ENCODE measurements around the gene RMDN3. TPM values are rescaled to one million over a fixed set of nuclear protein-coding genes. Genes with fewer than 3 reads are reported as not detected.
A peak's percentile ranks its signal among the peaks of the same experiment; 100 is the strongest.

RMDN3 gene
- total and polyA plus RNA-seq, 2 of the 13 experiments (the other 11 are each of a cell fraction or from before 2014, with no cell fraction given) = 16.8 to 19.5 TPM

DNA sequence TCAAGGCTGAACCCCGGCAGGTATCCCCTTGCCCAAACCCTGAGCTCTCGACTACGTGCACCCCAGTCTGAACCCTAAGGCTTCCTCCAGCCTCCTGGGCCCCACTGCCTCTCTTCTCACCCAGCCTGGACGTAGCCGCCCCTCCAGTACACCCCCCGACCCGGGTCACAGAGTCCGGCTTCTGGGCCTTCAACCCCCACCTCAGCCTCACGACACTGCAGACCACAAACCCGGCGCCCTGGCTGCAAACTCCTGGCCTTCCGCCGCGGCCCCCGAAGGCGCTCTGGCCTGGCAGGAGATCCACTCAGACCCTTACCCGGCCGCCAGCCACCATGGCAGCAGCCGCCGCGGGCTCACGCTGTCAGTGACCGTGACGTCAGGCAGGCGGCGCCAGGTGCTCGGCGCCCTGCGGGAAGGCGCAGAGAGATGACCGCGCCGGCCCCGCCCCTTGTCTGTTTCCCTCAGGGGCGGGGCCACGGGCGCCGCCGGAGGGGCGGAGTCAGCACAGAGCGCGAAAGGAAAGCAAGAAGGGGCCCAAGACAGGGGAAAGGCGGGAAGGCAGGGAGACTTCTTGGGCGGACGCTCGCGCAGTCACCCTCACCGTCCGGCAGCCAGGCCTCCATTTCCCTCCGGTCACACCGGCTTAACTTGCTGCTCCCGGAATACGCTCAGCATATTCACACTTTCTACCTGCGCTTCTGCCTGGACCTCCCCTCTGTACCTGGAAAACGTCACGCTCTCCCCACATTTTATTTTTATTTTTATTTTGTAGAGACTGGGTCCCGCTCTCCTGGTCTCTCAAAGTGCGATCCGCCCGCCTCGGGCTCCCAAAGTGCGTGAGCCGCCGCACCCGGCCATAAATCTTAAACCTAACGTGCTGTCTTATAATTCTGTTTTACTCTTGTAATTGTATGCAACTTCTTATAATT, at the start of gene RMDN3 (continued):
- TF ChIP-seq ZNF207 (IDR thresholded peaks at IDR 0.05; ENCODE audit: borderline replicate concordance) (no peak), GABPA (IDR thresholded peaks at IDR 0.05; ENCODE audit: low read depth, low read length) (no peak), GABPA (CRISPR knock-in tag; IDR thresholded peaks at IDR 0.05; ENCODE audit: low read depth) (no peak; the same call in 1 of the 2 replicates), KDM5B (CRISPR knock-in tag; IDR thresholded peaks at IDR 0.05; ENCODE audit: borderline replicate concordance) (no peak), PHF20 (CRISPR knock-in tag; IDR thresholded peaks at IDR 0.05) (peak; percentile 92), ZBTB1 (CRISPR knock-in tag; IDR thresholded peaks at IDR 0.05; ENCODE audit: borderline replicate concordance) (no peak), SALL2 (CRISPR knock-in tag; IDR thresholded peaks at IDR 0.05) (no peak), TMF1 (CRISPR knock-in tag; IDR thresholded peaks at IDR 0.05; ENCODE audit: low read depth) (no peak), NRL (CRISPR knock-in tag; IDR thresholded peaks at IDR 0.05; ENCODE audit: borderline replicate concordance) (no peak; the same call in 1 of the 2 replicates), SATB2 (CRISPR knock-in tag; IDR thresholded peaks at IDR 0.05) (no peak), ZNF670 (CRISPR knock-in tag; IDR thresholded peaks at IDR 0.05; ENCODE audit: borderline replicate concordance) (peak; percentile 94; the same call in 1 of the 2 replicates), SAFB2 (CRISPR knock-in tag; IDR thresholded peaks at IDR 0.05; ENCODE audit: borderline replicate concordance, low read depth) (peak; percentile 41; the same call in 1 of the 2 replicates), MXI1 (IDR thresholded peaks at IDR 0.05; ENCODE audit: borderline replicate concordance, low read depth, low read length) (peak; percentile 98), ZNF777 (CRISPR knock-in tag; IDR thresholded peaks at IDR 0.05) (no peak; the same call in none of the 2 replicates), ZNF121 (CRISPR knock-in tag; IDR thresholded peaks at IDR 0.05) (no peak), RNF2 (conservative IDR thresholded peaks at IDR 0.05; ENCODE audit: low read depth) (no peak), ZMYM2 (CRISPR knock-in tag; IDR thresholded peaks at IDR 0.05) (no peak), ZNF567 (CRISPR knock-in tag; IDR thresholded peaks at IDR 0.05; ENCODE audit: borderline replicate concordance) (no peak), NCOA5 (CRISPR knock-in tag; IDR thresholded peaks at IDR 0.05) (no peak), ZMAT3 (CRISPR knock-in tag; conservative IDR thresholded peaks at IDR 0.05) (peak; percentile 65; the same call in 1 of the 2 replicates), HCFC1 (IDR thresholded peaks at IDR 0.05; ENCODE audit: low read depth, low read length) (peak; percentile 72)
- TF ChIP-seq, protein P1, sequence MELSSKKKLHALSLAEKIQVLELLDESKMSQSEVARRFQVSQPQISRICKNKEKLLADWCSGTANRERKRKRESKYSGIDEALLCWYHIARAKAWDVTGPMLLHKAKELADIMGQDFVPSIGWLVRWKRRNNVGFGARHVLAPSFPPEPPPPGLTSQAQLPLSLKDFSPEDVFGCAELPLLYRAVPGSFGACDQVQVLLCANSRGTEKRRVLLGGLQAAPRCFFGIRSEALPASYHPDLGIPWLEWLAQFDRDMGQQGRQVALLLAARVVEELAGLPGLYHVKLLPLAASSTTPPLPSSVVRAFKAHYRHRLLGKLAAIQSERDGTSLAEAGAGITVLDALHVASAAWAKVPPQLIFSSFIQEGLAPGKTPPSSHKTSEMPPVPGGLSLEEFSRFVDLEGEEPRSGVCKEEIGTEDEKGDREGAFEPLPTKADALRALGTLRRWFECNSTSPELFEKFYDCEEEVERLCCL (CRISPR knock-in tag; IDR thresholded peaks at IDR 0.05; ENCODE audit: borderline replicate concordance) = no peak
- TF ChIP-seq, protein P2, sequence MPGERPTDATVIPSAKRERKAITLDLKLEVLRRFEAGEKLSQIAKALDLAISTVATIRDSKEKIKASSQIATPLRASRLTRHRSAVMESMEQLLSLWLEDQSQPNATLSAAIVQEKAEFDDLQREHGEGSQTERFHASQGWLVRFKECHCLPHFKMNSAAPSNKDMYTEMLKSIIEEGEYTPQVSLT (CRISPR knock-in tag; IDR thresholded peaks at IDR 0.05; ENCODE audit: borderline replicate concordance, low read depth) = no peak
- TF ChIP-seq, protein P3, sequence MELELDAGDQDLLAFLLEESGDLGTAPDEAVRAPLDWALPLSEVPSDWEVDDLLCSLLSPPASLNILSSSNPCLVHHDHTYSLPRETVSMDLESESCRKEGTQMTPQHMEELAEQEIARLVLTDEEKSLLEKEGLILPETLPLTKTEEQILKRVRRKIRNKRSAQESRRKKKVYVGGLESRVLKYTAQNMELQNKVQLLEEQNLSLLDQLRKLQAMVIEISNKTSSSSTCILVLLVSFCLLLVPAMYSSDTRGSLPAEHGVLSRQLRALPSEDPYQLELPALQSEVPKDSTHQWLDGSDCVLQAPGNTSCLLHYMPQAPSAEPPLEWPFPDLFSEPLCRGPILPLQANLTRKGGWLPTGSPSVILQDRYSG (CRISPR knock-in tag; IDR thresholded peaks at IDR 0.05) = no peak
- TF ChIP-seq, protein P4, sequence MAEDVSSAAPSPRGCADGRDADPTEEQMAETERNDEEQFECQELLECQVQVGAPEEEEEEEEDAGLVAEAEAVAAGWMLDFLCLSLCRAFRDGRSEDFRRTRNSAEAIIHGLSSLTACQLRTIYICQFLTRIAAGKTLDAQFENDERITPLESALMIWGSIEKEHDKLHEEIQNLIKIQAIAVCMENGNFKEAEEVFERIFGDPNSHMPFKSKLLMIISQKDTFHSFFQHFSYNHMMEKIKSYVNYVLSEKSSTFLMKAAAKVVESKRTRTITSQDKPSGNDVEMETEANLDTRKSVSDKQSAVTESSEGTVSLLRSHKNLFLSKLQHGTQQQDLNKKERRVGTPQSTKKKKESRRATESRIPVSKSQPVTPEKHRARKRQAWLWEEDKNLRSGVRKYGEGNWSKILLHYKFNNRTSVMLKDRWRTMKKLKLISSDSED (CRISPR knock-in tag; IDR thresholded peaks at IDR 0.05) = no peak

Data from HepG2 (cell line).